ENCODE results near the gene FZR1. TPM values are rescaled to one million over a fixed set of nuclear protein-coding genes. Genes with fewer than 3 reads are reported as not detected.
A peak's percentile ranks its signal among the peaks of the same experiment; 100 is the strongest.

The FZR1 gene
- total RNA-seq: 28.1 TPM
- long read RNA-seq, partial matches to known transcripts: 11 of 20 reads
- long read RNA-seq, other reads (novel, unspliced or antisense): 9 of 20 reads

DNA sequence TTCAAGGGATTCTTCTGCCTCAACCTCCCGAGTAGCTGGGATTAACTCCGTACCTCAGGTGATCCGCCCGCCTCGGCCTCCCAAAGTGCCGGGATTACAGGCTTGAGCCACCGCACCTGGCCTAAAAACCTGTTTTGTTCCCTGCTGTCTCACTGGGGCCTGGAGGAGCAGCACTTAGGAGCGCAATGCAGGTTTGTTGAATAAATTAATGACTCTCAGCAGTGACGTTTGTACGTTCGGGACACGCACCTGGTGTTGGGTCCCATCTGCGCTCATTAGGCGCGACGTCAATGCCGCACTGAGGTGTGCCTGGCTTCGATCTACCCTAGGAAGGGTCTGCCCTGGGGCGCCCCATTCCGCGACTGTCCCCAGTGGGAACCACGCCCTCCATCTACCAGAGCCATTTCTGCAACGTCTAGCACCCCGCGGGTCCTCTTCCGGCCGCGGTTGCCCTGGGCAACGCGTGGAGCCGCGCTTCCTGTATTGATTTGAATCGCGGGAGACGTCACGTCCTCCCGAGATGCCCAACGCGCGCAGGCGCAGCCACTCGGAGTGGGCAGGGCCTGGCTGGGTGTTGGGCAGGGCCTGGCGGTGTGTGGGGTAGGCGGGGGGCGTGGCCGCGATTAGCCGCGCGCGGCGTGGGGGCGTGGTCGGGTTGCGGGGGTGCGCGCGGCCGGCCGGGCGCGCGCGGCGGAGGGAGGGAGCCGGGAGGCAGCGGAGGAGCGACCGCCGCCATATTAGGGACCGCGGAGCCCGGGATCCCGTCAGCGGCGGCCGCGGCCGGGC is at the start of gene FZR1:
TSS of gene FZR1 (plus strand) at position 714 of the 786 bp plus-strand sequence. CDS start 16,679 bp downstream, outside the sequence.
- DNase-seq (ENCODE audit: low spot score): peak; percentile 100

DNA sequence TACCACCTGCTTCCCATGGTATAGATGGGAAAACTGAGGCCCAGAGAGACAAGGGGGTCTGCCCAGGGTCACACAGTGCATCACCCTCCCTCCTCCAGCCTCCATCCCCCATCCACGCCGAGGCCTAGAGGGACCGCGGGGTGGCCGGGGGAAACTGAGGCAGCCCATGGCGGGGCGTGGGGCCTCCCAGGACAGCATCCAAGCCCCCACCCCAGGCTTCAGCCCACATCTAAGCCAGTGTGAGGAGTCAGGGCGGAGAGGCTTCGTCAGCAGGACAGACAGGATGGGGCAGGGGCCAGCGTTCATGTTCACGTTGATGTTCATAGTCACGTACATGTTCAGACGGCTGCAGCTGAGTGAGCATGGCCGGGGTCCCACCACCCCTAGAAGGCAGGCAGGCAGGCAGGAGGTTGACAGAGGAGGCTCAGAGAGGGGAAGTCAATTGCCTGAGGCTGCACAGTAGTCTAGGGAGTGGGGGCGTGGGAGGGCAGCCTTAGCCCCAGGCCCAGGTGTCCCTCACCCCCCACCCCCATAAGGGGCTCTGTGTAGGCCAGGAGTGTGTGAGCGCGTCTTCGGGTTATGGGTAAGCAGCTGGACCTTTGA is 49.1 kb upstream of the FZR1 start:
- no peak for DNase-seq (ENCODE audit: low spot score)

DNA sequence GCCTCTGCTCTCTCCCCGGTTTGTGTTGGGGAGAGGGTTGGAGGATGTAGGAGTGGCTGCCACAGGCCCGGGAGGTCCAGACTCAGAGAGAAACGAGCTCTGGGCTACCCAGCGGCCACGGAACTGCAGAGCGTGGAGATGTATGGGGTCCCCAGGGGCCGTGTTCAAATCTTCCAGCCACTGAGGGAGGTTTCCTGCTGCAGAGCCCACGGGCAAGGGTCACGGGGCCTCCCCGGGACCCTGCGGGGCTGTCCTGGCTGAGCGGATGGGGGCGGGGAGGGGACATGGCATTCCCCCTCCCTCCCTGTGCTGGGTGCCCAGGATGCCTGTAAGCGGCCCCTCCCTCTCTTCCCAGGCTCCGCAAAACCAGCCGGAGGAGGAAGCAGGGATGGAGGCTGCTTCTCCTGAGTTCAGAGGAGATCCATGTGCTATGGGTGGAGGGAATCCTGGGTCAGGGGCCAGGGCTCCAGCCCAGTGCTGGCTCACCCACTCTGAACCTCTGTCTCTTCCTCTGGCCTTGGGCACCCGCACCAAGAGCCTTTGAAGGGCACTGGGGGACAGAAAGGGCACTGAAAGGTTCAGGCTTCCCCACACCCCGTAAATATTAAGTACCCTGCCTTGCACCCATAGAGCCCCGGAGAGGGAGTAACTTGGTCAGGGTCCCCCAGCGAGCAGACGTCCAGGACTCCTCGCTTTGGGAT is 48.4 kb upstream of the FZR1 start:
- no peak for DNase-seq (ENCODE audit: low spot score)

DNA sequence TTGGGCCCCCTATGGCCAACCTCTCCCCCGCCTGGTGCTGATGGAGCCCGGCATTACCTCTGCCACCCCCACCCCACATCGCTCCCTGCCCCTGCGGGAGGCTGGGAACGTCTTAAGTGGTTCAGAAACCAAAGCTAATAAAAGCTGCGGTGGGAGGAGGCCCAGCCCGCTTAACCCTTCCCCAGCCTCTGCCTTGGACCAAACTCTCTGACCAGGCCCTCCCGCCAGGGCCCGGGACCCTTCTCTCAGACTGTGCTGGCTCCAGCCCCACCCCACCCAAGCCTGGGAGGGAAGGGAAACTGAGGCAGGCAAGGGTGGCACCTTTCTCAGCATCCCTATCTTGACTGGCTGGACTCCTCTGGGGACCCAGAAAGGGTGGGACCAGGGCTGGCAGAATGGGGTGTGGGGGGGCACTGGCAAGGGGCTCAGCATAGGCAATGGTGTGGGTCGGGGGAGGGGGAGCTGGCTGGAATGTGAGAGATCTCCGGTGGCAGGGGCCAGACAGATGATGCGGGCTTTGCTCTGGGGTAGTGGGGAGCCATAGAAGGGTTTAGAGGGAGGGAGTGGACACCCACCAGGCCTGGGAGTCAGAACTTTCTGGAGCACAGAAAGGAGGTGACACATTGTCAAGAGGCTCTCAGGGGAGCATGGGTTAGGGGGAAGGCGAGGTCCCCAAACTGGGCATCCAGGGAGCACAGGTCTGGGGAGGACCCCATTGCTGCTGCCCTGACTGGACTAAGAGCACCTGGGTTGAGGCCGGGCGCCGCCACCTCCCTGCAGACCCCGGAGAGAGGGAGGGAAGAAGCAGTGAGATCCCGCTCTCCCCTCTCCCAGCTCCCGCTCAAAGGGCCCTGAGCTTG is 47.7 kb upstream of the FZR1 start:
- no peak for DNase-seq (ENCODE audit: low spot score)

DNA sequence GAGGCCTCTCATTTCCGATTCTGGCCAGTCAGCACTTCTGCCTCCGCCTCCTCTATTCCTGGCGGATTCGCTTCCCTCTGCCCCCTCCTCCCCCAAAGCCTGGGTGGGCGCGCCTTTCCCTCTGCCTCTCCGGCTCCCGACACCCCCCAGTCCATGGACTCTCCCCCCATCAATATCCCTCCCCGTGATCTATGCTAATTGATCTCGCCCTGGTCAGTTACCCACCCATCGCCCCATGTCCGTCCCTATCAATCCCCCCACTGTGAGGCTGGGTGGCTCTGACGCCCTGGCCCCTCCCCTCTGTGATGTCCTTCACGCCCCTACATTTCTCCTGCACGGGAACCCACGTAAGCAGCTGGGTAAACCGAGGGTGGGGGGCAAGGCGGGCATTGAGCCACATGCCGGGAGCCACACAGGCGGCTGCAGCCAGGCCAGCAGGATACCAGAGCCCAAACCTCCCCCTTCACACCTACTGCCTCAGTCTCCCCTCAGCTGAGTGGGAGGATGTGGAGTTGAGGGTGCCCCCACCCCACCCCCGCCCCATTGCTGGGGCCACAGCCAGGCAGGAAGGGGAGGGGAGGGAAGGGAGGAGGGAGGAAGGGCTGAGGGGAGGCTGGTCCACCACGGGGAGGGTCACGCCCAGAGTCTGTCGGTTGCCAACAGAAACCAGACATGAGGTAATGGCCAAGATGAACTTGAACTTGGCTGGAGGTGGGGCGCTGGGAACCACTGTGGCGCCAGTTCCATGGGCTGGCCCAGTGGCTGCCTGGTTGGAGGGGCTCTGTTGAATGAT is 46.8 kb upstream of the FZR1 start:
- no peak for DNase-seq (ENCODE audit: low spot score)

DNA sequence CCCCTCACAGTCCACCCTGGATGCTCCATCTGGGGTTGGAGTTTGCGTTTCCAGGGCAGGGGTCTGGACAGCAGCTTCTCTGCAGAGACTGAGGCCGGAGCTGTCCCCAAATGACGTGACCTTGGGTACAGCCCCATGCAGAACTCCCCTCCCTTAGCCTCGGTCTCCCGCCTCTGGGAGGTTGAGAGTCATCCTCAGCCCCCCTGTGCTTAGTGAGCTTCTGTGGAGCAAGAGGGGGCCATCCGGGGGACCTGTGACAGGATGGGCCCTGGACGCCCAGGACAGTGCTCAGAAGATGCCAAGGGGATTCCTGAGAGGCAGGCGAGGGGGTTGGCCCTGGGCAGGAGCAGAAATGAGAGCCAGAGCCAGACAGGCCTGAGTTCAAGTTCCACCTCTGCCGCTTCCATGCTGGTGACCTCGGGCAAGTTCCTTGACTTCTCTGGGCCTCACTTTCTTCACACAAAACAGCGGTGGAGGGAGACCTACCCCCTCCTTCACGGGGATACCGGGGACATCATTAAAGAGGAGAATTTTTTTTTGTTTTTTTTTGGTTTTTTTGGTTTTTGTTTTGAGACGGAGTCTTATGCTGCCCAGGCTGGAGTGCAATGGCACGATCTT is 46.0 kb upstream of the FZR1 start:
- DNase-seq (ENCODE audit: low spot score): no peak

DNA sequence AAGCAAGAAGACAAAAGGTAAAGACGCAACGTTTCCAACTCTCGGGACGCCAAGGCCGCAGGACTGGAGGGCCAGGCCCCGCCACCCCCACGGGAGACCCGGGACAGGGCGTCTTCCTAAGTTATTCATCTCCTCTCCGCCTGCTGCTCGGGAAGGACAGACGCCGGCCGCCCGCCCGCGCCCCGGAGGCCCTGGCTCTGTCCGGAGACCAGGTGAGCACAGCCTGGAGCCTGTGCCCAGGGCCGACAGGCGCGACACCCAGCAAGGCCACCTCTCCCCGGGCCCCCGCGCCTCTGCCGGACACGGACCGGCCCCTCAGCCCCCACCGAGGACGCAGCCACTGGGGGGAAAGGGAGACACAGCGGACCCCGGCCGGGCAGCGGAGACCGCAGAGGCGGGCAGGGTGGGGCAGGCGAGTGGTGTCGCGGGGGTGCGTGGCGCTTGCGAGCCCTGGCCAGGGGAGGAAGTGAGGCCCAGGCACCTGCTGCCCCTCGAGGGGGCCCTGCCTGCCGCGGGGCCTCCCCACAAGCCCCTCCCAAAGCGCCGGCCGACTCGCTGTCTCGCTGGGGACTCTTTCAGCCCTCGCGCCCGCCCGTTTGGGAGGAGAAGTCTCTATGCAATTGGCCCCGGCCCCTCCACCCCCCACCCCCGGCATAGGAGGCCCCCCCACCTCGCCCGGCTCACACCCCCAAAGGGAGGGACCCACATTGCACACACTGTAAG is 43.0 kb upstream of the FZR1 start:
- DNase-seq (ENCODE audit: low spot score): no peak

DNA sequence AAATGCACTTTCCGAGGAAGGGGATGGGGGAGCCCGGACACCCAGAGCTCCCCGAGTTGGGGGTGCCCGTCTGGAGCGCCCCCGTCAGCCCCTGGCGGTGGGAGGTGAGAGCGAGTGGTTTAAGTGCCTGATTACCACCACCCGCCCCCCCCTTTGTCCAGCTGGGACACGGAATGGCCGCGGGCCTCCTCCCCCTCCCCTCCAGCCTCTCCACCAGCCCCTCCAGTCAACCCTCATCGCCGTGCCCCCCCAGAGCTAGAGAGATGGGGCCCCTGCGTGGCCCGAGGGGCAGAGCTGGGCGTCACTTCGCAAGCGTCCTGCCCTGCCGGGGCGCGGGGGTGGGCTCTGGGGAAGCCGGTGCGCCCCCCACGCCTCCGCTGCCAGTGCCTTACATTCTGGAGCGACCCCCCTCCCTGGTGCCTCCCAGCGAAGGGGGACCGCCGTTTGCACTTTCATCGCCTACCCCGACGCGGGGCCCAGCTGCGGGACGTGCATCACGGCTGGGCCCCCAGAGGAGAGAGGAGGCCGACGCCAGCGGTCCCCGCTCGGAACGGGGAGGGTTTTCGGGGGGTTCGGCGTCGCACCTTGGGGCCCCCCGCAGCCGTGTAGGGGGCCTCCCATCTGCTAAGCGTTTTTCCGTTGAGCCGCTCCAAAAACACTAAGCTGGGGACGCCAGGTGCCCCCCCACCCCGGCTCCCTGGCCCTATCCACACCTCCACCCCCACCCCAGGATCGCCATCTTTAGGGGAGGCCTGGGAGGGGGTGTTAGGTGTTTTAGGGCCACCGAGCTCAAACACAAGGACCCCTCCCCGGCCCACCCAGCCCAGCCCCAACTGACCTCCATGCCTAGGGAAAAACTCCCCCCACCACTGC is 42.2 kb upstream of the FZR1 start:
- no peak for DNase-seq (ENCODE audit: low spot score)

DNA sequence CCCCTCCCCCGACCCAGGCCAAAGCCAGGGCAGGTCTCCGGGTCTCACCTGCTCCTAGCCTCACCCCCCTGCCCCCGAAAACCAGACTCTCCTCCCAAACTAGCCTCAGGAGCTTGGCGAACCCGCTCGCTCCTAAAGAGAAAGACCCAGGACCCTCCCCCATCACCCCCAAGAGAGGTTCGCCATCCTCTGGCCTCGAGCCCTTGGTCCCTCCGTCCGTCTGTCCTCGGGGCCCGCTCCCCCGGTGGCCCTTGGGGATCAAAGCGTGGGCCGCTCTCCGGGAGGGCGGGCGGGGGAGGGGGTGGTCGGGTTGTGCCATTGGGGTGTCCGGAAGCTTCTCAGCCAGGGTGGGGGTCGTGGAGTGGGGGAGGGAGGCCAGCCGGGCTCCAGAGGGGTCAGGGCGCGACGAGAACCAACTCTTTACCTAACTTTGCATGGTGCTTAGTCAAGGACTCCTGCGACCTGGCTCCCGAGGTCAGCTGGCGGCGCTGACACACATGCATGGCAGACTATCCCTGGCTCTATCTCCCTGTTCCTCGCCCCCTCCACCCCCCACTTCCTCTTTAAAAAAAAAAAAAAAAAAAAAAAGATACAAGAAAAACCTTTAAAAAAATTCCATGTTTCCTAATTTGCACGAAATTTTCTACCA is 41.4 kb upstream of the FZR1 start:
- DNase-seq (ENCODE audit: low spot score): no peak

DNA sequence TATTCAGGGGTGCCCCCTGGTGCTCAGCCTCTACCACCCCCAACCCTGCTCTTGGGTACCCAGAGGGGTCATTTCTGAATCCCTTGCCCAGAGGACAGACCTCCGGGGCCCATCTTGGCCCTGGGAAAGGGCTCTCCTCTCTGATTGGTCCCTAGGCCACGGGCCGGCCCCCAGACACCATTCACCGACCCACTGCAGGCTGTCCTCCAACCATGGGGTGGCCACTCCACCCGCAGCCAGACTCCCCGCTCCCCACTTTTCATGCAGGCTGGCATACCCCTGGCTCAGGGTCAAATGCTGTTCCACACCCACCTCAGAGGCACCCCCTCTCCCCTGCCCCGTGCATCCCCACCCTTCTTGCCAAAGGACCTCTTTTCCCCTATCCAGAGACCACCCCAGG is 40.6 kb upstream of the FZR1 start:
- DNase-seq (ENCODE audit: low spot score): no peak

DNA sequence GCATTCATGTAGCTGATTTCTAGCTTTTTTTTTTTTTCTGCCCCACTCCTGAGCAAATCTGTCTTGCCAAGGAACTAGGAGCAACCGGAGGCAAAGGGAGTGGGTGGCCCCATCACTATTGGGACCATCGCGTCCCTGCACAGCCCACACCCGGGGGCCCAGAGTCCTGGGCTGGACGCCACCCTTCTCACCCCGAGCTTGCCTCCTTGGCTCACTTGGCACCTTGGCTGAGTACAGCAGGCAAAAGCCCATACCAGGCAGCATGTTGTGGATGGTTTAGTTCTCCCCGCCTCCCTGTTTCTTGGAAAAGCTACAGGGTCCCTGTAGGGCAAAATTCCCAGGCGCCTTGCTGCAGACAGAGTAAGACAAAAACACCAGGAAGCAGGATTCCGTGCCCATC is 39.5 kb upstream of the FZR1 start:
- no peak for DNase-seq (ENCODE audit: low spot score)

DNA sequence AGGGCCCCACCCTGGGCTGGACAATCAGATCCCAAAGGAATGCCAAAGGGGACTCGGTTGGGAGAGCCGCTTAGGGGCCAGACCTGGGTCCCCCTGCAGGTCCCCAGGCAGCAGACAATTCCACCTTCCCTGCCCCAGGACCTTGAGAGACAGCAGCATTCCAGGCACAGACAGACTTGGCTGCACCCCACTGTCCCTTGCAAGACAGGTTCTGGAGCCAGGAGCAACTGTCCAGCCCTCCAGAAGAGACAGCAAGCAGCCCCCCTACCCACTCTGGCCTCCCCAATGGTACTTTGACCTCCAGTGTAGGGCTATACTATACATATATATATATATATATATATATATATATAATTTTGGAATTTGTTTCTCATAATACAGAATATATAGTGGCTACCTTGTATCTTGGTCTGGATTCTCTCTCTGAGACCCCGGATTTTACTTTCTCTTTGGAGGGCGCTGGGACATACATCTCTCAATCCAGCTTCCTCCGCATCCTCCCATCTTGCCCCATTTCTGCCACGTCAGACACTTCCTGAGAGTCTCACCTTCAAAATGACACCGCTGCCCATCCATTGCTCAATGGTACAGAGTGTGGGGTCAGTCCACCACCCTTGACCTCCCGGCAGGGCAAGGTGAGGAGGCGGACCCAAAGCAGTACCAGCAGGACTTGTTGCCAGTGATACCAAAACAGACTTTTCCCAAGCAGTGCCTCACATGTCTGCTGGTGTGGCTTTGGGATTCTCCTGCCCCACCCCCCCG is 38.5 kb upstream of the FZR1 start:
- DNase-seq (ENCODE audit: low spot score): no peak

DNA sequence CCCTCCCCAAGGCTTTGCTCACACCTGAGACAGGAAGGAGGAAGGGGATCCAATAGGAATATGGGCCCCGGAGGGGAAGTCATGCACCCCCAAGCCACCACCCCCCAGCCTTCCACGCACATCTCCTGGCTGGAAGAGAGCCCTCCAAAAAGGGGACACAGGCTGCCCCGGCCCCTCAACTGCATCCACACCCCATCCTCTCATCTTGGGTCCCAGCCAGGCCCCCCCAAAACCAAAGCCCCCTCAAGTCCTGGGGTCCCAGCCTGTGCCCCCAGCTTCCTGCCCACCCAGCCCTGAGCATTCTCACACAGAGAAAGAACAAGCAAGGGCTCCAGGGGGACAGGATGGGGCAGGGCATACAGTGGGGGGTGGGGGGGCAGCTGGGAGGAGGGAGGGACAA is 37.9 kb upstream of the FZR1 start:
- DNase-seq (ENCODE audit: low spot score): no peak

DNA sequence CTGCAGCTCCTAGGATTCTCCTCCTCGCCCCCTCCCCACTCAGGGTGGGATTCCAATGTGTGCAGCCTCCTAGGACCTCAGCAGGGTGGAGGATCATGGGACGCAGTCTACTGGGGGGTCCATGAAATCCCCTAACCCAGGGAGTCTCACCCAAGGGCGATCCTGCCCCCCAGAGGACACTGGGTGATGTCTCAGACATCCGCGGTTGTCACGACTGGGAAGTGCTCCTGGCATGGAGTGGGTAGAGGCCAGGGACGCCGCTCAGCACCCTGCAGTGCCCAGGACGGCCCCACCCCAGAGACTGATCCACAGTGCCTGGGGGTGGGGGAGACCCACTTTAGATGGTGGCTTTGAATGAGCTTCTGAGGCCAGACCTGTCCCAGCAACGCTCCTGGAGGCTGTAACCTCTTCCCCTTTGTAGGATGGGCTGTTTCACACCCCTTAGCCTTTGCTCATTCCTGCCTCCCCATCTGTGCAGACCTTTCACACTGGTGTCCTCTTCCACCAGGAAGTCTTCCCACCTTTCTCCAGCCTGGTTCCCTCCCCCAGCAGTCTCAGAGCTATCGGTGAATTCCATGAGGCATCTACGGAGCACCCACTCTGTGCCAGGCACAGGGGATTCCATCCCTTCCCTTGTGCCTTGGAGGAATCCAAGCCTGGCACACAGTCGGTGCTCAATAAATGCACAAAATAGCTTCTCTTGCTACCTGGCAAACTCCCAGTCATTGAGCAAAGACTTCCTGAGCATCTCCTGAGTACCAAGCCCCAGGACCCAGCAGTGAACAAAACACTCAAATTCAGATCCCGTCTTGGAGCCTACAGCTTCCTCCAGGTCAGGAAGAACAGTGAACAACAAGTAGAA is 36.2 kb upstream of the FZR1 start:
- DNase-seq (ENCODE audit: low spot score): no peak

DNA sequence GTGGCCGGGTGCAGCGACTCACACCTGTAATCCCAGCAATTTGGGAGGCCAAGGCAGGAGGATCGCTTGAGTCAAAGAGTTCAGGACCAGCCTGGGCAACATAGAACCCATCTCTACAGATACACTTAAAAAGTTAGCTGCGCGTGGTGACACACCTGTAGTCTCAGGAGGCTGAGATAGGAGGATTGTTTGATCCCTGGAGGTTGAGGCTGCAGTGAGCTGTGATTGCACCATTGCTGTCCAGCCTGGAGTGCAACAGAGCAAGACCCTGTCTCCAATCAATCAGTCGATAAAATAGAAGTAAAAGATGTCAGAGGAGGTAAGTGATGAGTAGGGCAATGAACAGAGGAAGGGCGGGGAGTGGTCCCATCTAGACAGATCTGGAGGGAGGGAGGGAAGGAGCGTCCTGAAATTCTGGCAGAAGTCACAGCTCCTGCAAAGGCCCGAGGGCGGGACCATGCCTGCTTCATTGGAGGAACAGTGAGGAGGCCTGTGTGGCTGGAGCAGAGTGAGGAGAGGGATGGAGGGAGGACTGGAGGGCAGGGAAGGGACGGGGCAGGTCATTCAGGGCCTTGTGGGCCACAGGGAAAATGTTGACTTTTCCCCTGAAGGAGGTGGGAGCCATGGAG is 35.5 kb upstream of the FZR1 start:
- no peak for DNase-seq (ENCODE audit: low spot score)
